Measurements from ENCODE around the gene ZNF385B.

- TF ChIP-seq CTCF (optimal IDR thresholded peaks at IDR 0.05 in 1 of 3, IDR thresholded peaks at IDR 0.05 in 1 of 3, conservative IDR thresholded peaks at IDR 0.05 in 1 of 3; ENCODE audit: extremely low read depth in 1 of 3, insufficient read depth in 2 of 3, low read length in 3 of 3), result no peak
- no peak for TF ChIP-seq EZH2 (IDR thresholded peaks at IDR 0.05; ENCODE audit: low read length)
Measured at GRCh38 chr2:179412112-179412511, 449.3 kb downstream of the ZNF385B start.
